WTC11 (cell line): ENCODE data around the gene MAPKAPK5.

Source experiments
- CREB1 ChIP-seq: sonication (generic); formaldehyde crosslinking; IDR thresholded peaks from 2 replicates; pipeline ENCODE4 v1.8.0; 2023; ENCODE audit warnings: mild to moderate bottlenecking, missing genetic modification reagents
- ETV6 ChIP-seq: sonication (generic); formaldehyde crosslinking; IDR thresholded peaks from 2 replicates; pipeline ENCODE4 v1.8.1; 2022; ENCODE audit warnings: mild to moderate bottlenecking, missing genetic modification reagents
- FOXK1 ChIP-seq: sonication (generic); formaldehyde crosslinking; IDR thresholded peaks from 2 replicates; pipeline ENCODE4 v1.8.0; 2022; ENCODE audit warnings: mild to moderate bottlenecking, moderate library complexity, missing genetic modification reagents
- NFATC4 ChIP-seq: fragments of 250-450 bp; sonication (Bioruptor Pico); IDR thresholded peaks from 2 replicates; pipeline ENCODE4 v1.9.0; 2021; ENCODE audit warnings: mild to moderate bottlenecking

GRCh38 chr12:111870706-111871105, 28.7 kb downstream of the MAPKAPK5 start:
- TF ChIP-seq NFATC4 (CRISPR knock-in tag) (no peak), CREB1 (CRISPR knock-in tag) (no peak), FOXK1 (CRISPR knock-in tag) (no peak), ETV6 (no peak)
